HG02763 (cell line): ENCODE measurements around the gene ANKRD11.

Experiments
- ATAC-seq: cut with Tn5 transposase; IDR thresholded peaks from one replicate; pipeline ENCODE4 v1.9.1; 2021; ENCODE audit warnings: mild to moderate bottlenecking, moderate library complexity; ENCODE audit not compliant: unreplicated experiment

The ANKRD11 gene

DNA sequence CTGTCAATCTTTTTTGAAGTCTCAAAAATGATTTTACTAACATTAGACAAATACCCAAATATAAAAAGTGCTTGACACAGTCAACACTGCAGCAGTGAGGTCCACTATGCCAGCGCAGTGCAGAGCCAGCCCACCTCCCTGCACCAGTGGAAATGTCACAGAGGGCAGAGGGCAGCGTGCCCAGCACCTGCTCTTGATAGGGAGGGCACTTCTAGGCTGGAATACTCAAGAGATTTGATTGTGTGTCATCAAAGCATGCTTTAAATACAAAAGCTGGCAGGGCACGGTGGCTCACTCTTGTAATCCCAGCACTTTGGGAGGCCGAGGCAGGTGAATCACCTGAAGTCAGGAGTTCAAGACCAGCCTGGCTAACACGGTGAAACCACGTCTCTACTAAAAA lies 136.0 kb downstream of the ANKRD11 start:
- no peak for ATAC-seq

DNA sequence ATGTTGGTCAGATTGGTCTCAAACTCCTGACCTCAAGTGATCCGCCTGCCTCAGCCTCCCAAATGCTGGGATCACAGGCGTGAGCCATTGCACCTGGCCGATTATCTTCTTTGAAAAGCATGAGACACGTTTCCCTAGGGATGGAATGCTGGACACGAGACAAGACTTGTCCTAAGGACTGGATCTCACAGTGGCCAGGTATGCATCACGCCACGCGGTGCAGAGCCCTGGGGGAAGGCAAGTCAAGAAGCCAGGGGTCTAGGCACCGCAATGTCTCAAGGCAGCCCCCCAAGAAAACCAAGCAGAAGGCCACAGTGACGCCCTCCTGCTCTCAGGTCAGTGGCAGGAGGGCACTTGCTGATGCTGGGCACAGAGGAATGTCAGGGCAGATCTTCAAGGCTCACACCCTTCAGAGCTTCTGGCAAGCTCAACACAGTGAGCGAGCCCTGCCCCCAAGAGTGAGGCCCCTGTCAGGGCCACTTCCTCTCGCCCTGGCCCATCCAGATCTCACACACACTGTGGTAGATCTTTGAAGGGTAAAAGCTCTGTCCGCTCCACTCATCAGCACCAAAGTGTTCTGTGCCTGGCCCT lies 138.2 kb downstream of the ANKRD11 start:
- no peak for ATAC-seq

DNA sequence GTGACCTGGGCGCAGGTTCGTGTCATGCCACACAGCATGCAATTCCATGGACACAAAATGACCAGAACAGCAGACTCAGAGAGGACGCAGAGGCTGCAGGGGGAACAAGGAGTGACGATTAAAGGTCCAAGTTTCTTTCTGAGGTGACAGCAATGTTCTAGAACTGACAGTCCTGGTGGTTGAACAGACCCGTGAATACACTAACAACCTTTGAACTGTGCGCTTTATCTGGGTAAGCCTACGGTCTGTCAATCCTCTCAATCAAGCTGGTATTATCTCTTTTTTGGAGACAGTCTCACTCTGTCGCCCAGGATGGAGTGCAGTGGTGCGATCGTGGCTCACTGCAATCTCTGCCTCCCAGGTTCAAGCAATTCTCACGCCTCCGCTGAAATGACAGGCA lies 138.7 kb downstream of the ANKRD11 start:
- ATAC-seq, result no peak

GRCh38 chr16:89350701-89351380 lies 139.5 kb downstream of the ANKRD11 start:
- ATAC-seq, result no peak

DNA sequence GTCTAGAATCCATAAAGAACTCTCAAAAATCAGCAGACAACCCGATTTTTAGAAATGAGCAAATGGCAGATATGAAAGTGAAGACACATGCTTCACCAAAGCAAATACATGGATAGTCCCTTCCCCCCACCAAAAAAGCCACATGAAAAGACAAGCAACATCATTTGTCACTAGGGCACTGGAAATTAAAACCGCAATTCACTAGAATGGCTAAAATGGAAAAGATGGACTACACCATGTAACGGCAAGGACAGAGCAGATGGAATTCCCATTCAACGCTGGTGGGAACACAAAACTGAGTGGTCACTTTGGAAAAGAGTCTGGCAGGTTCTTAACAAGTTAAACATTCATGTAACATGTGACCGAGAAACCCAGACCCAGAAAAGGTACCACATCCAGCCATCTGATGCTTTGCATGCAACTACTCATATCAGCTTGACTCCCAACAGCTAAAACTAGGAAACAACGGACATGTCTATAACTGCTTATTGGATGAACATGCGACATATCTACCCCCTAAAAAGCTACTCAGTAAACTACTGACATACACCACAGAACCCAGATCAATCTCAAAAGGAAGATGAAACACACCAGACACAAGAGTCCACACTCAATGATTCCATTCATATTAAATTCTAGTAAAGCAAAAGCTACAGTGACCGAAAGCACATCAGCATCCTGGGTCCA lies 140.3 kb downstream of the ANKRD11 start:
- ATAC-seq, result no peak

DNA sequence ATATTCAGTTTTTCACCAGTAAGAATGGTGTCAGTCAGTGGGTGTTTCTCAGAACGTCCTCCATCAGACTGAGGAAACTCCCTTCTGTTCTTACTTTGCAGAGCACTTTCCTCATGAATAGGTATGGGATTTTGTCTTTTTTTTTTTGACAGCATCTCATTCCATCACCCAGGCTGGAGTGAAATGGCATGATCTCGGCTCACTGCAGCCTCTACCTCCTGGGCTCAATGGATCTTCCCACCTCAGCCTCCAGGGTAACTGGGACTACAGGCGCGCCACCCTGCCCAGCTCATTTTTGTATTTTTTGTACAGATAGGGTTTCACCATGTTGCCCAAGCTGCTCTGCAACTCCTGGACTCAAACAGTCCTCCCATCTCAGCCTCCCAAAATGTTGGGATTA lies 142.6 kb downstream of the ANKRD11 start:
- ATAC-seq, result no peak

DNA sequence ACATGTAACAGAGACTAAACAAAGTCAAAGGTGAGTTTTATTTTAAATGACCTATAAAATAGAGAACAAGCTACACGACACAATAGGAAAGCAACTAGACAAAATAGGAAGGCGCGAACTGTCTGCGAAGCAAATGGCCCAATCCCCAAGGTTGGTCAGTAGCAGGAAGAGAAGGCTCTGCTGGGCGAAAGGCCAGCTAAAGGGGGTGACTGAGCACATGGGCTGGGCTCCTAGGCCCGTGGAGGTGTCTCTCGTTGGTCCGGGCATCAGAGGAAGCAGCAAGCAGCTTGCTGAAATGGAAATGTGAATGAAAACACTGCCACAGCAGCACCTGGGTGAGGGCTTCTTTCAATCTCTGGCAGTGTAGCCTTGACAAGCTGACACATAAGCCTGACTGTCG lies 143.5 kb downstream of the ANKRD11 start:
- no peak for ATAC-seq

DNA sequence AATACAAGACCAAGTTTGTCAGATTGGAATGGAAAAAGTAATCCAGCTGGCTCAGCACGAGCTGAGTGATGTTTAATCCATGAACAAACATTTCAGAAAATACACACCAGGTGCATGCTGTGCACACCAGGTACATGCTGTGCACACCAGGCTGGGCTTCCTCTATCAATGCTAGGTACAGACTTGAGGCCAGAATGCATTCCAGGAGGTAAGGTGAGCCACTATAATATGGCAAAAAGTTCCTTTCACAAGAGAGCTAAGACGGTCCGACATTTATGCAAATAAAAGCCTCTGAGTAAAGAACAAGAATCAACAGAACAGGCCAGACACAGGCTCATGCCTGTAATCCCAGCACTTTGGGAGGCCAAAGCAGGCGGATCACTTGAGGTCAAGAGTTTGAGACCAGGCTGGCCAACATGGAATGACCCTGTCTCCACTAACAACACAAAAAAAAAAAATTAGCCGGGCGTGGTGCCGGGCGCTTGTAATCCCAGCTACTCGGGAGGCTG lies 144.7 kb downstream of the ANKRD11 start:
- no peak for ATAC-seq

GRCh38 chr16:89344846-89345611 lies 145.3 kb downstream of the ANKRD11 start:
- ATAC-seq, result no peak

DNA sequence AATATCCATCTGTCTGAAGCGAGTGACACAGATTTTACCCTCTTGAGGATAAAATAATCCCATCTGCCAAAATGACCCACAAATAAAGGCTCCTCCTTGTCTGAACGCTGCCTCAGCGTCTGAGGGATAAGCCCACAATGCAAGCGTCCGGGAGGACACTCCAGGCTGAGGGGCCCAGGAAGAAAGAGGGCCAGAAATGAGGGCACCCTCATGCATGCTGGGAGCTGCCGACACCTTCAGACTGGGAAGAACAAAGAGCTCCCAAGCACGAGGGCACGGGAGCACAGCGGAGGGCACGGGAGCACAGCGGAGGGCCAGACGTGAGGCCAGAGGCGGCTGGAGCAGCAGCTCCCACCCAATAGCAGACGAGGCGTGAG lies 145.9 kb downstream of the ANKRD11 start:
- ATAC-seq, result no peak

GRCh38 chr16:89343501-89344457 lies 146.6 kb downstream of the ANKRD11 start:
- ATAC-seq, result no peak

DNA sequence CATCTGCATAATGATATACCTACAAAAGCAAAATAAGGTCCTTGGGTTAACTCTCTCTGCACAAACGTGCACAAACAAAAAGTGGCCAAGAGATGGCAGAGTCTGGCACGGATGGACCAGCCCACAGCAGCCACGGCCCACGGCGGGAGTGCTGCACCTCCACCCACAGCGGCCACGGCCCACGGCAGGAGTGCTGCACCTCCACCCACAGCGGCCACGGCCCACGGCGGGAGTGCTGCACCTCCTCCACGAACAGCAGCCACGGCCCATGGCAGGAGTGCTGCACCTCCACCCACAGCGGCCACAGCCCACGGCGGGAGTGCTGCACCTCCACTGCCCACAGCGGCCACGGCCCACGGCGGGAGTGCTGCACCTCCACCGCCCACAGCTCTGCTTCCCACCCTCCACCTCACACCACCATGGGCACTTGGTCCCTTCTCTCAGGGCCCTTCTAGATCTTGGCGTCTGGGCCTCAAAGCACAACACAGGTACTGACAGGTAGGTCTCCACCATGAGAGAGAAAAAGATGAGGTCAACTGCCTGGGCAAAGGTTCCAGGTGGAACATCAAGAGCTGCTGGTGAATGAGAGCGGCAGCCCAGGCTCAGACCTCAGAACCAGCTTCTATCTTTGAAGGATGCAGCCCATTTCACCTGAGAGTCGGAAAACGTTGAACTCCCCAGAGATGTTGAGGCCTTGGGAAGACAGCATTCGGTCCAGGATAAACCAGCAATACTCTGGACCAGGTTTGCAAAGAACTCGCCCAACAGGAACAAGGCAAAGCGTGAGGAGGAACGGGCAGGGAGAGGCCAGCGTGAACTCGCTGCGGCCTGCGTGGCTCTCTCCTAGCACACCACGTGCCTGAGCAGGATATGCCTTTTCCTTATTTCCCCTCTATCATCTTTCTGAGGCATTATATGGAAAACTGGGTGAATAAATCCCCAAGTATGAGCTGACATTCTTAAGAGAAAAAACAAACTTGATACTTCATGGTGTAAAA lies 148.4 kb downstream of the ANKRD11 start:
- ATAC-seq, result no peak

GRCh38 chr16:89341279-89341678 lies 149.1 kb downstream of the ANKRD11 start:
- no peak for ATAC-seq

DNA sequence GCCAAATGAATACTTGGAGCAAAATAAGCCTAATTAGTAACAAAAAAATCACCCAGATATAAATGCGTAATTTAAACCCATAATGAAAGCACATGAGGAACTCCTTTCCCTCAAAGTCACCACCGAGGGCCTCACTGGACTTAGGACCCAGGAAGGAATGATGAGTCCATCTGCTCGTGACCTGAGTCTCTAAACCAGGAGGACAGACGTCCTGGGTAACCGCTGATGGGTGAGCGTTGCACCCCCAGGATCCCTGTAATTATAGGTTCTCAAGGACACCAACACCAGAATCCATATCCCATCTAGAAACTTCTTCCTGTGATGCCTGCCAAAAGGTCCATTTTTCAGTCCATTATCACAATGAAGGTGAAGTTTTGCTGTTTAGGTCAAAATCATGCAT lies 151.5 kb downstream of the ANKRD11 start:
- no peak for ATAC-seq

- no peak for ATAC-seq
Observed at GRCh38 chr16:89337965-89338364, 152.4 kb downstream of the ANKRD11 start.

DNA sequence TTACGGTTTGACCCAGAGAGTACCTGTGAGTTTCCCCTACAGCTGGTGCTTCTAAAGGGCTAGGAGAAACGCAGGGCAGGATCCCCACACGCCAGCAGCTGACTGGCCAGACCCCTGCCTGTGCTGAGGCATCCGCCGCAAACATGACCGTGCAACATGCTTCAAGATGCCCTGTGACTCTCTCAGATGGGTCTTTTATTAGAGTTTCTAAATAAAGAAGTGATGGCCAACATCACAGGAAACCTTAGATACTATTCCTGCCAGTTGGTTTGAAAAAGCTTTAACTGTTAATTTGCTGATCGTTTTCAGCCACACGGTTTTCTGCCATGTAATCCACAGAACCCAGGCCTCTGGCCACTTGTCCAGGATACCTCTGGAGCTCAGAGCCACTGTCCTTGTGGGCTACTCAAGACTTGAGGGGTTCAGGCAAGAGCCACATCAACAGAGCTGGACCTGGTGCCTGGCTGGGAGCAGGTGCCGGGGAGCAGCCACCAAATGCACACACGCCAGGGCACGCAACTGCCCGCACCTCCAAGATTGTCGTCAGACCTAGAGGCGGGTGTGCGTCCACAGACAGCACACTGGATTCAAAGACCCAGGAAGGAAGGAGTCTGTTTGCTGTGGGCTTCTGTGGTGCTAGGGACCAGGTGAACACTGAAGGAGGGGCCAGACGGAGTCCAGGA lies 154.4 kb downstream of the ANKRD11 start:
- ATAC-seq, result no peak

- ATAC-seq, result no peak
Observed at GRCh38 chr16:89334988-89335802, 155.2 kb downstream of the ANKRD11 start.

DNA sequence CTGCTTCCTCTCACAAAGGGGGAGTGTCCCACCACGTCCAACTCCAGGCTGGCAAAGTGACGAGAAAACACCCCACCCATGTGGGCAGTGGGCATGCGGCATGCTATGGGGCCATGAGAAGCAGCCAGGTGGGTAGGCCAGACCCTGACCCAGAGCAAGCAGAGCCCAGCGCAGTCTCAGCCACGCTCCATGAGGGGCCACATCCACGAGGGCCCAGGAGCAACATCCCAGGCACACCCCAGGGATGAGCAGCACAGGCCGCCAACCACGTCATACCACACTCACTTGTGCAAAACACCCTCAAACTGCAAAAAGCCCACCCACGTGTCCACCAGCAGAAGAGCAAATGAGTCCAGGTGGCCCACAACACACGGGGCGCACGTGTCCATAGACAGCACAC lies 155.9 kb downstream of the ANKRD11 start:
- no peak for ATAC-seq
